Lung (tissue), 12 donors: ENCODE measurements around the gene LRP1. TPM values are rescaled to one million over a fixed set of nuclear protein-coding genes. Genes with fewer than 3 reads are reported as not detected.

Source experiments
- ATAC-seq: fragments of 200-7000 bp; cut with Tn5 transposase; one replicate; pipeline ENCODE4 v1.9.1; 2020; ENCODE audit warnings: moderate number of reproducible peaks; ENCODE audit not compliant: insufficient read depth, low FRiP score
- DNase-seq, 3 donors: peaks; one replicate each; pipeline ENCODE4 v3.0.0-alpha.2; 2013 to 2017
- H3K27ac ChIP-seq, 2 donors: one replicate each; pipeline ENCODE4 v1.5.1; 2013; ENCODE audit warnings: mild to moderate bottlenecking in 2 of 2, moderate library complexity in 2 of 2, control low read depth in 1 of 2, inconsistent platforms in 1 of 2, low read depth in 1 of 2, low read length in 1 of 2
- H3K27me3 ChIP-seq, 3 donors: one replicate each; pipeline ENCODE4 v1.5.1; 2013; ENCODE audit warnings: low read length in 2 of 3; ENCODE audit not compliant: control insufficient read depth in 3 of 3, insufficient read depth in 3 of 3
- H3K36me3 ChIP-seq, 4 donors: one replicate each; pipeline ENCODE4 v1.5.1; 2013; ENCODE audit warnings: low read length in 4 of 4, mild to moderate bottlenecking in 1 of 4, moderate library complexity in 1 of 4; ENCODE audit not compliant: control insufficient read depth in 4 of 4, insufficient read depth in 4 of 4
- H3K4me1 ChIP-seq, 5 donors: one replicate each; pipeline ENCODE4 v1.5.1; 2013; ENCODE audit warnings: low read length in 5 of 5, mild to moderate bottlenecking in 2 of 5, moderate library complexity in 1 of 5; ENCODE audit not compliant: control insufficient read depth in 5 of 5, insufficient read depth in 5 of 5
- H3K4me3 ChIP-seq: one replicate; pipeline ENCODE4 v1.5.1; 2013; ENCODE audit warnings: mild to moderate bottlenecking, control low read depth, moderate library complexity
- H3K9ac ChIP-seq, 2 donors: one replicate each; pipeline ENCODE4 v1.5.1; 2013; ENCODE audit warnings: low read length in 2 of 2, control low read depth in 1 of 2; ENCODE audit not compliant: insufficient read depth in 1 of 2
- H3K9me3 ChIP-seq, 4 donors: one replicate each; pipeline ENCODE4 v1.5.1; 2013; ENCODE audit warnings: low read length in 3 of 4, mild to moderate bottlenecking in 1 of 4, moderate library complexity in 1 of 4; ENCODE audit not compliant: control insufficient read depth in 4 of 4, insufficient read depth in 3 of 4
- WGBS, 2 donors: extraction: QIAGEN DNeasy Blood & Tissue Kit; methylation state at CpG; one replicate each; pipeline ENCODE4 v1.1.7; 2013; 5-methylcytosine and 5-hydroxymethylcytosine counted together
- polyA plus RNA-seq, 2 donors: library from polyadenylated mRNA; stranded (reverse); fragments of 200-250 nt; gene quantifications; one replicate each; pipeline ENCODE4 v1.2.1, GENCODE V29; 2013
- total RNA-seq, 2 donors: library from RNA; depleted of rRNA in 1 of 2; stranded (reverse); fragments of >200 nt in 1 of 2; gene quantifications; one replicate each; pipeline ENCODE4 v1.2.1, GENCODE V29; 2014 to 2021
- TF ChIP-seq, protein P1 (sequence below): IDR thresholded peaks from 2 replicates; pipeline ENCODE4 v1.5.1; 2012; ENCODE audit warnings: mild to moderate bottlenecking; ENCODE audit errors: control extremely low read depth, extremely low read depth
- donor health status: control.
- donor health status: control.
- donor health status: Bipolar disorder and iron deficiency.
- donor health status: healthy.
- donor health status: DM: yes; HTN: yes; CAD: no.

The LRP1 gene
- total and polyA plus RNA-seq, 4 donors: 52.6 to 338 (median 122) TPM

GRCh38 chr12:57210926-57211692 is 82.8 kb downstream of the LRP1 start:
- no peak for DNase-seq
- peaks cover 0 to 48% (median 31%) of the 10 kb centered on the region in 4 donors for H3K36me3 ChIP-seq
- 86% methylated on average over 16 of the region's 16 CpGs for WGBS, 2 donors

DNA sequence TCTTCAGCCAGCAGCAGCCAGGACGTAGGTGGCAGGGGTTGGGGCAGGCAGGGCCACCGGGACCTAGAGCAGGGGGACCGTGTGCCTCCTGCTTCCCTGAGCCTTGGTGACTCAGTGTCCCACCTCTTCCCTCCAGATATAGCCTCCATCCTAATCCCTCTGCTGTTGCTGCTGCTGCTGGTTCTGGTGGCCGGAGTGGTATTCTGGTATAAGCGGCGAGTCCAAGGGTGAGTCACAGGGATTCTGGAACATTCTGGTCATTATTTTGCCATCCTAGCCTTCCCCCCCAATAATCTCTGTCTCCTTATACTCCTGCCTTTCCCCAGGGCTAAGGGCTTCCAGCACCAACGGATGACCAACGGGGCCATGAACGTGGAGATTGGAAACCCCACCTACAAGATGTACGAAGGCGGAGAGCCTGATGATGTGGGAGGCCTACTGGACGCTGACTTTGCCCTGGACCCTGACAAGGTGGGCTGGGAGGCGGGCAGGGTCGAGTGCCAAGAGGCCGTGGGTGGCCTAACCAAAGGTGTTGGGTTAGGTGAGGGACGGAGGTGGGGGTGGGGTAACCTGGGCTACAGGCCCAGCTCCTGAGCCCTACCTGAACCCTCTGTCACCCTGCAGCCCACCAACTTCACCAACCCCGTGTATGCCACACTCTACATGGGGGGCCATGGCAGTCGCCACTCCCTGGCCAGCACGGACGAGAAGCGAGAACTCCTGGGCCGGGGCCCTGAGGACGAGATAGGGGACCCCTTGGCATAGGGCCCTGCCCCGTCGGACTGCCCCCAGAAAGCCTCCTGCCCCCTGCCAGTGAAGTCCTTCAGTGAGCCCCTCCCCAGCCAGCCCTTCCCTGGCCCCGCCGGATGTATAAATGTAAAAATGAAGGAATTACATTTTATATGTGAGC is 83.8 kb downstream of the LRP1 start:
- Histone ChIP-seq H3K9ac (no peak overlapping the region), H3K9me3 (no peaks in the 10 kb centered on the region), H3K4me3 (no peak overlapping the region), H3K27ac (no peak overlapping the region), H3K36me3 (peaks cover 0 to 43% (median 25%) of the 10 kb centered on the region in 4 donors), H3K27me3 (peaks cover 0 to 18% (median 15%) of the 10 kb centered on the region in 3 donors), H3K4me1 (peaks cover 0 to 8% (median 6%) of the 10 kb centered on the region in 5 donors)
- TF ChIP-seq, protein P1, sequence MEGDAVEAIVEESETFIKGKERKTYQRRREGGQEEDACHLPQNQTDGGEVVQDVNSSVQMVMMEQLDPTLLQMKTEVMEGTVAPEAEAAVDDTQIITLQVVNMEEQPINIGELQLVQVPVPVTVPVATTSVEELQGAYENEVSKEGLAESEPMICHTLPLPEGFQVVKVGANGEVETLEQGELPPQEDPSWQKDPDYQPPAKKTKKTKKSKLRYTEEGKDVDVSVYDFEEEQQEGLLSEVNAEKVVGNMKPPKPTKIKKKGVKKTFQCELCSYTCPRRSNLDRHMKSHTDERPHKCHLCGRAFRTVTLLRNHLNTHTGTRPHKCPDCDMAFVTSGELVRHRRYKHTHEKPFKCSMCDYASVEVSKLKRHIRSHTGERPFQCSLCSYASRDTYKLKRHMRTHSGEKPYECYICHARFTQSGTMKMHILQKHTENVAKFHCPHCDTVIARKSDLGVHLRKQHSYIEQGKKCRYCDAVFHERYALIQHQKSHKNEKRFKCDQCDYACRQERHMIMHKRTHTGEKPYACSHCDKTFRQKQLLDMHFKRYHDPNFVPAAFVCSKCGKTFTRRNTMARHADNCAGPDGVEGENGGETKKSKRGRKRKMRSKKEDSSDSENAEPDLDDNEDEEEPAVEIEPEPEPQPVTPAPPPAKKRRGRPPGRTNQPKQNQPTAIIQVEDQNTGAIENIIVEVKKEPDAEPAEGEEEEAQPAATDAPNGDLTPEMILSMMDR: no peak
- WGBS, 2 donors: 92 to 93% methylated on average over 27 of the region's 27 CpGs
- DNase-seq (no peak), ATAC-seq (no peak)

More at GRCh38 chr12:57210926-57211692, 82.8 kb downstream of the LRP1 start:
- TF ChIP-seq, protein P1: no peak
- H3K4me3 ChIP-seq: no peak overlapping the region
- H3K9me3 ChIP-seq: no peaks in the 10 kb centered on the region
- peaks cover 0 to 5% (median 4%) of the 10 kb centered on the region in 5 donors for H3K4me1 ChIP-seq
- H3K9ac ChIP-seq: no peak overlapping the region
- H3K27me3 ChIP-seq: peaks cover 0 to 16% (median 15%) of the 10 kb centered on the region in 3 donors
- H3K27ac ChIP-seq: no peak overlapping the region
- no peak for ATAC-seq

- no peak for ATAC-seq
- H3K9me3 ChIP-seq: no peaks in the 10 kb centered on the region
- DNase-seq: no peak
- peaks cover 0 to 24% (median 15%) of the 10 kb centered on the region in 3 donors for H3K27me3 ChIP-seq
- no peak overlapping the region for H3K4me3 ChIP-seq
- H3K36me3 ChIP-seq: peaks cover 0 to 43% (median 23%) of the 10 kb centered on the region in 4 donors
- H3K9ac ChIP-seq: no peak overlapping the region
- 76 to 83% methylated on average over 7 of the region's 7 CpGs for WGBS, 2 donors
- peaks cover 0 to 13% (median 10%) of the 10 kb centered on the region in 5 donors for H3K4me1 ChIP-seq
- H3K27ac ChIP-seq: no peak overlapping the region
- TF ChIP-seq, protein P1: no peak
Observed at GRCh38 chr12:57212701-57213057, 84.4 kb downstream of the LRP1 start.
